Measurements from ENCODE around the gene CACNA1S. TPM values are rescaled to one million over a fixed set of nuclear protein-coding genes. Genes with fewer than 3 reads are reported as not detected.

The CACNA1S gene
- total and polyA plus RNA-seq, 2 of the 13 experiments (the other 11 are each of a cell fraction or from before 2014, with no cell fraction given) = not detected

GRCh38 chr1:201142849-201143725, 30.9 kb upstream of the CACNA1S start:
- FAIRE-seq (no peak), DNase-seq (ENCODE audit: low spot score) (no peak), ATAC-seq (no peak)
- Histone ChIP-seq H2AFZ (ENCODE audit: low read length) (no peak overlapping the region), H3K9ac (ENCODE audit: insufficient read depth, low read depth, low read length) (no peak overlapping the region), H3K36me3 (replicated peaks in 1 of 2; ENCODE audit: control insufficient read depth in 1 of 2, insufficient read depth in 2 of 2, low read length in 2 of 2) (peaks cover 25 to 98% of the 10 kb centered on the region in 2 experiments; a peak in 4 of 5 replicates), H3K4me1 (ENCODE audit: insufficient read depth, low read length) (no peaks in the 10 kb centered on the region), H3K27ac (ENCODE audit: extremely low read length, insufficient read depth, low read length) (no peak overlapping the region), H3K79me2 (ENCODE audit: insufficient read depth, low read length) (no peaks in the 10 kb centered on the region), H3K4me3 (replicated peaks in 1 of 3; ENCODE audit: insufficient read depth in 1 of 3, low read depth in 2 of 3, low read length in 3 of 3) (no peak overlapping the region), H3K9me3 (ENCODE audit: low read length) (no peaks in the 10 kb centered on the region), H4K20me1 (ENCODE audit: insufficient read depth, low read length) (0 out of 2 replicates have a peak, but pooled peaks cover 4% of the 10 kb centered on the region), H3K27me3 (ENCODE audit: control insufficient read depth in 1 of 2, insufficient read depth in 2 of 2, low read length in 2 of 2) (no peaks in the 10 kb centered on the region), H3K4me2 (ENCODE audit: low read depth, low read length) (no peak overlapping the region)
- in situ Hi-C loops (cut with HindIII; ENCODE audit: extremely low pct_ligation_motif_present, low pct_unique_long_range_greater_than_20kb) (no loop called here), intact Hi-C loops (cut with micrococcal nuclease; ENCODE audit: unreplicated experiment) (no loop called here)
- POLR2A ChIA-PET = no interaction called here
- no TSS peak for BruUV-seq (replicated peaks)
- TF ChIP-seq SKIL (CRISPR knock-in tag; IDR thresholded peaks at IDR 0.05; ENCODE audit: borderline replicate concordance) (no peak), CENPX (CRISPR knock-in tag; IDR thresholded peaks at IDR 0.05) (no peak), TAF1 (CRISPR knock-in tag; IDR thresholded peaks at IDR 0.05) (no peak), XBP1 (CRISPR knock-in tag; IDR thresholded peaks at IDR 0.05) (no peak), ZNF772 (CRISPR knock-in tag; IDR thresholded peaks at IDR 0.05) (no peak), ZNF839 (CRISPR knock-in tag; IDR thresholded peaks at IDR 0.05; ENCODE audit: borderline replicate concordance) (no peak), ZBTB43 (CRISPR knock-in tag; conservative IDR thresholded peaks at IDR 0.05) (no peak), ATF5 (CRISPR knock-in tag; IDR thresholded peaks at IDR 0.05; ENCODE audit: low read depth) (no peak), MXI1 (IDR thresholded peaks at IDR 0.05; ENCODE audit: borderline replicate concordance, low read depth, low read length) (no peak), NKX3-1 (CRISPR knock-in tag; IDR thresholded peaks at IDR 0.05) (no peak), DR1 (CRISPR knock-in tag; IDR thresholded peaks at IDR 0.05) (no peak), HOMEZ (CRISPR knock-in tag; IDR thresholded peaks at IDR 0.05; ENCODE audit: low read depth) (no peak), ZNF597 (CRISPR knock-in tag; IDR thresholded peaks at IDR 0.05) (no peak), SMC3 (IDR thresholded peaks at IDR 0.05; ENCODE audit: low read length) (no peak), ZBTB21 (CRISPR knock-in tag; IDR thresholded peaks at IDR 0.05) (no peak), ZSCAN5A (CRISPR knock-in tag; IDR thresholded peaks at IDR 0.05; ENCODE audit: borderline replicate concordance) (no peak)
- CTCF ChIA-PET (ENCODE audit: low intra/inter-chr PET ratio, low total read pairs) = no interaction called here
- WGBS (ENCODE audit: low lambda C conversion rate) = 97% methylated on average over 12 of the region's 16 CpGs
